Measurements from ENCODE around the gene RPL37A.

Gene RPL37A

GRCh38 chr2:216465579-216466195, 33.0 kb upstream of the RPL37A start:
- TF ChIP-seq CTCF (IDR thresholded peaks at IDR 0.05) = no peak

GRCh38 chr2:216467845-216468244, 30.8 kb upstream of the RPL37A start:
- no peak overlapping the region for H3K4me3 ChIP-seq
- no peak for DNase-seq (ENCODE audit: low spot score)
- no peak overlapping the region for H3K27ac ChIP-seq
- TF ChIP-seq CTCF (IDR thresholded peaks at IDR 0.05) = no peak

More at GRCh38 chr2:216465579-216466195, 33.0 kb upstream of the RPL37A start:
- Histone ChIP-seq H3K27ac (no peak overlapping the region), H3K4me3 (no peak overlapping the region)
- DNase-seq (ENCODE audit: low spot score) = no peak

- no peak overlapping the region for H3K27ac ChIP-seq
- no peak for DNase-seq (ENCODE audit: low spot score)
- no peak for TF ChIP-seq CTCF (IDR thresholded peaks at IDR 0.05)
- no peak overlapping the region for H3K4me3 ChIP-seq
These were observed 29.0 kb upstream of the RPL37A start for GRCh38 chr2:216469661-216470060.

- no peak for TF ChIP-seq CTCF (IDR thresholded peaks at IDR 0.05)
- Histone ChIP-seq H3K27ac (no peak overlapping the region), H3K4me3 (no peak overlapping the region)
- no peak for DNase-seq (ENCODE audit: low spot score)
These were observed 25.5 kb upstream of the RPL37A start for GRCh38 chr2:216473187-216473586.

- no peak for TF ChIP-seq CTCF (IDR thresholded peaks at IDR 0.05)
- DNase-seq (ENCODE audit: low spot score) = no peak
- Histone ChIP-seq H3K27ac (no peak overlapping the region), H3K4me3 (no peak overlapping the region)
These were observed 23.5 kb upstream of the RPL37A start for GRCh38 chr2:216474925-216475670.

GRCh38 chr2:216475767-216476166, 22.9 kb upstream of the RPL37A start:
- H3K4me3 ChIP-seq = no peak overlapping the region
- no peak for TF ChIP-seq CTCF (IDR thresholded peaks at IDR 0.05)
- no peak for DNase-seq (ENCODE audit: low spot score)
- no peak overlapping the region for H3K27ac ChIP-seq

Data from coronary artery (tissue), 2 donors.